OCI-LY7 (cell line): Measurements from ENCODE around the gene MILR1. TPM values are rescaled to one million over a fixed set of nuclear protein-coding genes. Genes with fewer than 3 reads are reported as not detected.

Experiments used
- BruUV-seq: library from RNA; stranded (reverse); fragments of 400-500 nt; replicated peaks from 2 replicates; lab custom pipeline; 2021; lab: Mats Ljungman, UMichigan
- CTCF ChIA-PET: fragments of 300-600 bp; sonication (Branson Sonifier 250); formaldehyde crosslinking; loops from one replicate; lab custom pipeline; 2022; ENCODE audit warnings: antibody characterized with exemption; ENCODE audit not compliant: unreplicated experiment; lab: Charles Lee
- POLR2A ChIA-PET: fragments of 300-600 bp; sonication (Branson Sonifier 250); formaldehyde crosslinking; loops from one replicate; lab custom pipeline; 2022; ENCODE audit warnings: antibody characterized with exemption; lab: Charles Lee
- DNase-seq: peaks from one replicate; pipeline ENCODE4 v3.0.0-alpha.2; 2015; ENCODE audit warnings: low spot score
- H2AFZ ChIP-seq: fragments of 200-600 bp; sonication (generic), shearing (Covaris generic); 2 replicates; pipeline ENCODE4 v1.6.1; 2014; ENCODE audit warnings: mild to moderate bottlenecking, antibody characterized with exemption, low read length, moderate library complexity
- H3K27ac ChIP-seq: fragments of 200-600 bp; sonication (generic); 2 replicates; pipeline ENCODE4 v1.5.1; 2014; ENCODE audit warnings: mixed run types, low read depth, mild to moderate bottlenecking, moderate library complexity, low read length, inconsistent platforms; ENCODE audit not compliant: poor library complexity, severe bottlenecking
- H3K36me3 ChIP-seq: fragments of 200-600 bp; sonication (generic); 2 replicates; pipeline ENCODE4 v1.6.1; 2014; ENCODE audit warnings: mild to moderate bottlenecking, antibody characterized with exemption, low read length, moderate library complexity, mixed read lengths; ENCODE audit not compliant: insufficient read depth
- H3K4me1 ChIP-seq: fragments of 200-600 bp; sonication (generic); 2 replicates; pipeline ENCODE4 v1.5.1; 2014; ENCODE audit warnings: mild to moderate bottlenecking, low read length; ENCODE audit not compliant: insufficient read depth, poor library complexity, severe bottlenecking
- H3K4me2 ChIP-seq: fragments of 200-600 bp; sonication (generic); 2 replicates; pipeline ENCODE4 v1.6.1; 2014; ENCODE audit warnings: mild to moderate bottlenecking, low read length
- H3K4me3 ChIP-seq: fragments of 200-600 bp; sonication (generic); 2 replicates; pipeline ENCODE4 v1.5.1; 2014; ENCODE audit warnings: mild to moderate bottlenecking, low read depth, low read length; ENCODE audit not compliant: poor library complexity, severe bottlenecking
- H3K79me2 ChIP-seq: fragments of 200-600 bp; sonication (generic); 2 replicates; pipeline ENCODE4 v1.6.1; 2016; ENCODE audit warnings: low read depth, mild to moderate bottlenecking, low read length, moderate library complexity, mixed read lengths; ENCODE audit not compliant: insufficient read depth
- H3K9me2 ChIP-seq: fragments of 200-600 bp; sonication (generic); 2 replicates; pipeline ENCODE4 v1.6.1; 2016; ENCODE audit warnings: mild to moderate bottlenecking, low read length, mixed read lengths; ENCODE audit not compliant: insufficient read depth
- H3K9me3 ChIP-seq: fragments of 200-600 bp; sonication (generic); 2 replicates; pipeline ENCODE4 v1.6.1; 2014; ENCODE audit warnings: mild to moderate bottlenecking, mixed run types, low read length, mixed read lengths
- H4K20me1 ChIP-seq: fragments of 200-600 bp; sonication (generic); 2 replicates; pipeline ENCODE4 v1.6.1; 2014; ENCODE audit warnings: mild to moderate bottlenecking, antibody characterized with exemption, low read length, moderate library complexity, mixed read lengths; ENCODE audit not compliant: insufficient read depth
- CTCF ChIP-seq: fragments of 200-600 bp; sonication (generic); conservative IDR thresholded peaks from 2 replicates; pipeline ENCODE4 v1.5.1; 2014; ENCODE audit warnings: mild to moderate bottlenecking, antibody characterized with exemption, low read length, moderate library complexity, mixed read lengths
- EZH2phosphoT487 ChIP-seq: fragments of 200-600 bp; sonication (generic); IDR thresholded peaks from 2 replicates; pipeline ENCODE4 v1.6.1; 2018; ENCODE audit warnings: low read depth, borderline replicate concordance, mild to moderate bottlenecking, mixed run types, antibody characterized with exemption, low read length, moderate library complexity, mixed read lengths
- intact Hi-C: fragments of 100-400 bp; cut with micrococcal nuclease; formaldehyde crosslinking; loops from one replicate; pipeline ENCODE4 v1.10.0; 2022; ENCODE audit not compliant: unreplicated experiment
- total RNA-seq, 2 experiments: library from RNA; depleted of rRNA in 1 of 2; stranded (reverse); fragments of >200 nt in 1 of 2; shearing (Covaris generic) in 1 of 2; gene quantifications; 2 replicates each; pipeline ENCODE4 v1.2.3, GENCODE V29; 2014 to 2022

MILR1 gene
- total RNA-seq, 2 experiments from 2014 or later = 68.7 to 101 TPM

- H3K36me3 ChIP-seq = no peaks in the 10 kb centered on the region
- peak overlapping the region; percentile 89 for H3K4me2 ChIP-seq
- peak overlapping the region; percentile 86 for H3K27ac ChIP-seq
- H3K4me3 ChIP-seq = peak overlapping the region; percentile 70
- peak overlapping the region; percentile 51; the same call in 1 of the 2 replicates for H2AFZ ChIP-seq
- ChIA-PET CTCF (interaction anchor here (0.6 to 1.3 kb wide), 5 partner anchors 9 to 94 kb away, joined by 3 to 4 read pairs (median 4); partner anchors contain the start of gene POLG2), POLR2A (interaction anchor here (0.7 to 1.8 kb wide), 12 partner anchors 9 to 96 kb away, joined by 3 to 6 read pairs (median 4); partner anchors contain the start of genes CEP95, DDX5, MILR1 and POLG2)
- intact Hi-C loops = loop anchor here (5.0 kb wide), 1 partner anchor 265 kb away; no protein-coding TSS in a partner anchor
- TF ChIP-seq CTCF = no peak
- BruUV-seq = no TSS peak
- no peaks in the 10 kb centered on the region for H3K9me3 ChIP-seq
- H4K20me1 ChIP-seq = no peaks in the 10 kb centered on the region
- peak; percentile 92 for DNase-seq
- peaks cover 60% of the 10 kb centered on the region for H3K4me1 ChIP-seq
- no peaks in the 10 kb centered on the region for H3K9me2 ChIP-seq
- H3K79me2 ChIP-seq = peaks cover 37% of the 10 kb centered on the region; the same call in 1 of the 2 replicates
Measured at GRCh38 chr17:64411999-64412771, 36.7 kb upstream of the MILR1 start.

- Histone ChIP-seq H3K36me3 (no peaks in the 10 kb centered on the region), H3K9me3 (no peaks in the 10 kb centered on the region), H4K20me1 (no peaks in the 10 kb centered on the region), H3K79me2 (peaks cover 37% of the 10 kb centered on the region; the same call in 1 of the 2 replicates), H3K9me2 (no peaks in the 10 kb centered on the region), H3K4me1 (peaks cover 58% of the 10 kb centered on the region), H2AFZ (peak overlapping the region; percentile 62; the same call in 1 of the 2 replicates), H3K27ac (peak overlapping the region; percentile 86), H3K4me2 (peak overlapping the region; percentile 89), H3K4me3 (peak overlapping the region; percentile 70)
- TF ChIP-seq CTCF (no peak), EZH2phosphoT487 (no peak)
- no TSS peak for BruUV-seq
- peak; percentile 30 for DNase-seq
- intact Hi-C loops = loop anchor here (1.0 to 5.0 kb wide), 2 partner anchors 9 to 266 kb away; no protein-coding TSS in a partner anchor
- POLR2A ChIA-PET = interaction anchor here (0.5 to 1.8 kb wide), 8 partner anchors 10 to 97 kb away, joined by 3 to 5 read pairs (median 4); partner anchors contain the start of gene CEP95
- CTCF ChIA-PET = interaction anchor here (1.1 to 1.3 kb wide), 3 partner anchors 10 to 95 kb away, joined by 3 to 4 read pairs (median 4); no protein-coding TSS in a partner anchor
Measured at GRCh38 chr17:64412944-64413381, 36.0 kb upstream of the MILR1 start.
